SK-N-SH (cell line): ENCODE measurements around the gene GALNT11. TPM values are rescaled to one million over a fixed set of nuclear protein-coding genes. Genes with fewer than 3 reads are reported as not detected.
"Not testable (repeated sequence)": the region's sequence is repeated elsewhere in the genome, so short reads cannot be mapped to it uniquely, and the experiment has no call there.

Source experiments
- CTCF ChIA-PET: fragments of 300-600, 350-600 bp; formaldehyde crosslinking; extraction: SDS; loops from one replicate; lab custom pipeline; 2021; lab: Yijun Ruan, JAX
- POLR2A ChIA-PET: fragments of 350-600 bp; sonication (Branson Sonifier 250); formaldehyde crosslinking; extraction: SDS; loops from one replicate; lab custom pipeline; 2020; ENCODE audit warnings: antibody characterized with exemption, inconsistent platforms; lab: Yijun Ruan, JAX
- DNase-seq: peaks from one replicate; pipeline ENCODE4 v3.0.0; 2012
- H2AFZ ChIP-seq: fragments of 200-600 bp; sonication (generic); 2 replicates; pipeline ENCODE4 v1.8.1; 2016; ENCODE audit warnings: antibody characterized with exemption, mild to moderate bottlenecking, low read depth
- H3F3A ChIP-seq: fragments of 200-600 bp; sonication (generic); replicated peaks from 2 replicates; pipeline ENCODE3; 2016; ENCODE audit warnings: antibody characterized with exemption, mild to moderate bottlenecking; ENCODE audit not compliant: insufficient read depth
- H3K27ac ChIP-seq, 2 experiments: fragments of 200-500 bp in 1 of 2; fragments of 200-600 bp in 1 of 2; sonication (Bioruptor generic) in 1 of 2; sonication (generic), shearing (Covaris generic) in 1 of 2; 2 replicates each; pipeline versions ENCODE4 v1.5.1 to v1.6.1; 2014 to 2016; ENCODE audit warnings: low read depth in 2 of 2, inconsistent platforms in 1 of 2, low read length in 1 of 2, mild to moderate bottlenecking in 1 of 2, mixed read lengths in 1 of 2
- H3K27me3 ChIP-seq: fragments of 200-600 bp; sonication (generic), shearing (Covaris generic); 2 replicates; pipeline ENCODE4 v1.6.1; 2016; ENCODE audit warnings: mixed run types; ENCODE audit not compliant: insufficient read depth
- H3K36me3 ChIP-seq, 2 experiments: fragments of 200-500 bp in 1 of 2; fragments of 200-600 bp in 1 of 2; sonication (Bioruptor generic) in 1 of 2; sonication (generic) in 1 of 2; replicated peaks in 1 of 2; 2 replicates each; pipeline versions ENCODE3 to v1.5.1; 2014 to 2016; ENCODE audit warnings: low read length in 1 of 2, mild to moderate bottlenecking in 1 of 2; ENCODE audit not compliant: insufficient read depth in 2 of 2, control insufficient read depth in 1 of 2
- H3K4me1 ChIP-seq, 2 experiments: fragments of 200-500 bp in 1 of 2; fragments of 200-600 bp in 1 of 2; sonication (Bioruptor generic) in 1 of 2; sonication (generic), shearing (Covaris generic) in 1 of 2; 2 replicates each; pipeline versions ENCODE4 v1.5.1 to v1.6.1; 2014 to 2016; ENCODE audit warnings: low read depth in 1 of 2, low read length in 1 of 2, mixed run types in 1 of 2; ENCODE audit not compliant: insufficient read depth in 2 of 2, control insufficient read depth in 1 of 2
- H3K4me2 ChIP-seq: fragments of 200-600 bp; sonication (generic), shearing (Covaris generic); 2 replicates; pipeline ENCODE4 v1.6.1; 2017; ENCODE audit warnings: mixed run types
- H3K4me3 ChIP-seq, 2 experiments: fragments of 200-500 bp in 1 of 2; fragments of 200-600 bp in 1 of 2; sonication (Bioruptor generic) in 1 of 2; sonication (generic), shearing (Covaris generic) in 1 of 2; 2 replicates each; pipeline versions ENCODE4 v1.5.1 to v1.8.1; 2014 to 2016; ENCODE audit warnings: low read depth in 2 of 2, inconsistent platforms in 1 of 2, low read length in 1 of 2, mild to moderate bottlenecking in 1 of 2, mixed read lengths in 1 of 2, moderate library complexity in 1 of 2
- H3K79me2 ChIP-seq: fragments of 200-600 bp; sonication (generic); 2 replicates; pipeline ENCODE4 v1.8.1; 2017; ENCODE audit warnings: mild to moderate bottlenecking; ENCODE audit not compliant: insufficient read depth
- H3K9ac ChIP-seq: fragments of 200-600 bp; sonication (generic); 2 replicates; pipeline ENCODE4 v1.6.1; 2017; ENCODE audit warnings: mixed run types
- H3K9me2 ChIP-seq: fragments of 200-600 bp; sonication (generic); 2 replicates; pipeline ENCODE4 v1.6.1; 2017; ENCODE audit warnings: mixed run types
- H3K9me3 ChIP-seq: fragments of 200-600 bp; sonication (generic); 2 replicates; pipeline ENCODE4 v1.6.1; 2017; ENCODE audit warnings: mixed run types, mild to moderate bottlenecking, moderate library complexity
- H4K20me1 ChIP-seq: fragments of 200-600 bp; sonication (generic); 2 replicates; pipeline ENCODE4 v1.6.1; 2017; ENCODE audit warnings: mild to moderate bottlenecking, mixed run types; ENCODE audit not compliant: insufficient read depth
- FOXM1 ChIP-seq: IDR thresholded peaks from 2 replicates; pipeline ENCODE4 v1.4.0; 2012; ENCODE audit warnings: low read depth, mild to moderate bottlenecking
- GABPA ChIP-seq: IDR thresholded peaks from 2 replicates; pipeline ENCODE4 v1.4.0; 2012; ENCODE audit warnings: low read depth, mild to moderate bottlenecking
- JUND ChIP-seq: IDR thresholded peaks from 2 replicates; pipeline ENCODE4 v1.4.0; 2012
- MAX ChIP-seq: IDR thresholded peaks from 2 replicates; pipeline ENCODE4 v1.4.0; 2012; ENCODE audit warnings: low read depth
- MEF2A ChIP-seq: IDR thresholded peaks from 2 replicates; pipeline ENCODE4 v1.4.0; 2012; ENCODE audit warnings: low read depth, borderline replicate concordance
- PBX3 ChIP-seq: IDR thresholded peaks from 2 replicates; pipeline ENCODE4; 2012
- POLR2AphosphoS5 ChIP-seq: IDR thresholded peaks from 2 replicates; pipeline ENCODE4 v1.6.1; 2012; ENCODE audit warnings: low read depth, low read length
- RAD21 ChIP-seq: IDR thresholded peaks from 2 replicates; pipeline ENCODE4 v1.6.1; 2012; ENCODE audit warnings: mild to moderate bottlenecking, low read length
- RCOR1 ChIP-seq: fragments of 150-350 bp; IDR thresholded peaks from 2 replicates; pipeline ENCODE4 v1.6.1; 2017; ENCODE audit warnings: antibody characterized with exemption, low read length
- RFX5 ChIP-seq: IDR thresholded peaks from 2 replicates; pipeline ENCODE4 v1.6.1; 2012; ENCODE audit warnings: mild to moderate bottlenecking, improper control_type of control experiment, low read length
- RXRA ChIP-seq: IDR thresholded peaks from 2 replicates; pipeline ENCODE4 v1.4.0; 2012; ENCODE audit warnings: low read depth, mild to moderate bottlenecking, borderline replicate concordance
- SMC3 ChIP-seq: IDR thresholded peaks from 2 replicates; pipeline ENCODE4 v1.6.1; 2012; ENCODE audit warnings: low read depth, low read length, improper control_type of control experiment
- TAF1 ChIP-seq: IDR thresholded peaks from 2 replicates; pipeline ENCODE4 v1.6.1; 2012; ENCODE audit warnings: low read depth, mild to moderate bottlenecking, low read length, moderate library complexity, borderline replicate concordance
- TEAD4 ChIP-seq: IDR thresholded peaks from 2 replicates; pipeline ENCODE4 v1.4.0; 2012; ENCODE audit warnings: mild to moderate bottlenecking, borderline replicate concordance; ENCODE audit not compliant: insufficient read depth
- USF1 ChIP-seq: IDR thresholded peaks from 2 replicates; pipeline ENCODE4 v1.4.0; 2012; ENCODE audit warnings: low read depth, borderline replicate concordance
- ZBTB33 ChIP-seq: IDR thresholded peaks from 2 replicates; pipeline ENCODE4 v1.4.0; 2012; ENCODE audit warnings: low read depth, borderline replicate concordance
- WGBS: methylation state at CpG from one replicate; pipeline ENCODE4 v1.1.6; 2017; ENCODE audit warnings: low lambda C conversion rate; 5-methylcytosine and 5-hydroxymethylcytosine counted together
- polyA plus RNA-seq, 3 experiments: library from polyadenylated mRNA; depleted of rRNA; stranded (reverse); fragments of >200 nt; gene quantifications; 2 replicates each; pipeline ENCODE4 v1.2.3, GENCODE V29; 2012

The GALNT11 gene
- polyA plus RNA-seq, 1 of the 3 experiments (the other 2 are of a cell fraction), result 70.0 TPM

- Histone ChIP-seq H3K4me1 (peaks cover 0 to 22% of the 10 kb centered on the region in 2 experiments; a peak in 3 of 4 replicates), H3K27ac (no peak overlapping the region), H3K9ac (no peak overlapping the region), H3K9me3 (no peaks in the 10 kb centered on the region), H2AFZ (no peak overlapping the region), H3K4me3 (no peak overlapping the region), H3K9me2 (no peaks in the 10 kb centered on the region), H3K79me2 (no peaks in the 10 kb centered on the region; the same call in 1 of the 2 replicates), H3F3A (no peaks in the 10 kb centered on the region), H3K4me2 (no peak overlapping the region), H4K20me1 (no peaks in the 10 kb centered on the region), H3K27me3 (no peaks in the 10 kb centered on the region), H3K36me3 (peaks cover 0 to 4% of the 10 kb centered on the region in 2 experiments)
- WGBS, result 75% methylated on average over 4 of the region's 4 CpGs
- CTCF ChIA-PET, result interaction anchor here (0.6 kb wide), 1 partner anchor 65 kb away, joined by 3 read pairs; no protein-coding TSS in a partner anchor
- no peak for DNase-seq
- POLR2A ChIA-PET, result no interaction called here
- TF ChIP-seq TEAD4 (no peak), PBX3 (no peak), MEF2A (no peak), RXRA (no peak), SMC3 (no peak), USF1 (no peak), FOXM1 (no peak), ZBTB33 (no peak), JUND (no peak), RFX5 (no peak), MAX (no peak), TAF1 (no peak), GABPA (no peak), POLR2AphosphoS5 (no peak), RAD21 (no peak), RCOR1 (no peak)
Observed at GRCh38 chr7:152081088-152081487, 55.6 kb downstream of the GALNT11 start.

GRCh38 chr7:152082073-152082721 is 56.7 kb downstream of the GALNT11 start:
- POLR2A ChIA-PET, H3K27me3 ChIP-seq, H2AFZ ChIP-seq, H3F3A ChIP-seq, H3K4me2 ChIP-seq, H3K79me2 ChIP-seq, DNase-seq, H3K9ac ChIP-seq, H3K9me2 ChIP-seq, H3K36me3 ChIP-seq, H3K9me3 ChIP-seq, H3K4me3 ChIP-seq, H4K20me1 ChIP-seq, H3K27ac ChIP-seq: not testable (repeated sequence)
- WGBS, result 90% methylated on average over 6 of the region's 6 CpGs
- CTCF ChIA-PET, result interaction anchor here (1.4 kb wide), 1 partner anchor 17 kb away, joined by 3 read pairs; no protein-coding TSS in a partner anchor
- peaks cover 0 to 12% of the 10 kb centered on the region in 2 experiments; a peak in 3 of 4 replicates for H3K4me1 ChIP-seq
